ENCODE measurements around the gene MISP.

MISP gene

GRCh38 chr19:763181-763580 lies 12.3 kb downstream of the MISP start:
- CTCF ChIA-PET: interaction anchor here (0.6 to 2.1 kb wide), 2 partner anchors 10 to 23 kb away, joined by 3 to 5 read pairs; no protein-coding TSS in a partner anchor
- H3K9me3 ChIP-seq (ENCODE audit: control extremely low read depth in 1 of 5, control insufficient read depth in 4 of 5, insufficient read depth in 2 of 5, low read depth in 1 of 5, low read length in 4 of 5): peaks cover 0 to 7% (median 5%) of the 10 kb centered on the region in 5 experiments
- H3K4me3 ChIP-seq (ENCODE audit: control insufficient read depth in 1 of 7, extremely low read depth in 1 of 7, insufficient read depth in 4 of 7, low read depth in 2 of 7, low read length in 6 of 7): no peak overlapping the region
- 94% methylated on average over 7 of the region's 10 CpGs for WGBS (ENCODE audit: insufficient coverage)
- no peak overlapping the region for H3K27ac ChIP-seq (ENCODE audit: insufficient read depth in 1 of 2, low read depth in 1 of 2, low read length in 2 of 2, poor library complexity in 1 of 2, severe bottlenecking in 2 of 2)
- H3K36me3 ChIP-seq (ENCODE audit: control insufficient read depth in 4 of 4, insufficient read depth in 4 of 4, low read length in 3 of 4): no peaks in the 10 kb centered on the region
- DNase-seq: no peak
- no peaks in the 10 kb centered on the region for H3K4me1 ChIP-seq (ENCODE audit: control extremely low read depth in 1 of 4, control insufficient read depth in 4 of 4, insufficient read depth in 4 of 4, low read length in 3 of 4)
- POLR2A ChIA-PET: no interaction called here
- H3K27me3 ChIP-seq (replicated peaks in 2 of 5; ENCODE audit: control insufficient read depth in 4 of 5, insufficient read depth in 5 of 5, low read length in 4 of 5): no peaks in the 10 kb centered on the region

- H3K36me3 ChIP-seq (ENCODE audit: control insufficient read depth in 4 of 4, insufficient read depth in 4 of 4, low read length in 3 of 4): no peaks in the 10 kb centered on the region
- no peak overlapping the region for H3K27ac ChIP-seq (ENCODE audit: insufficient read depth in 1 of 2, low read depth in 1 of 2, low read length in 2 of 2, poor library complexity in 1 of 2, severe bottlenecking in 2 of 2)
- H3K27me3 ChIP-seq (replicated peaks in 2 of 5; ENCODE audit: control insufficient read depth in 4 of 5, insufficient read depth in 5 of 5, low read length in 4 of 5): no peaks in the 10 kb centered on the region
- no peak for DNase-seq
- ChIA-PET CTCF (interaction anchor here (2.1 kb wide), 1 partner anchor 10 kb away, joined by 5 read pairs; no protein-coding TSS in a partner anchor), POLR2A (no interaction called here)
- H3K4me3 ChIP-seq (ENCODE audit: control insufficient read depth in 1 of 7, extremely low read depth in 1 of 7, insufficient read depth in 4 of 7, low read depth in 2 of 7, low read length in 6 of 7): no peak overlapping the region
- H3K9me3 ChIP-seq (ENCODE audit: control extremely low read depth in 1 of 5, control insufficient read depth in 4 of 5, insufficient read depth in 2 of 5, low read depth in 1 of 5, low read length in 4 of 5): peaks cover 0 to 2% (median 0%) of the 10 kb centered on the region in 5 experiments
- no peaks in the 10 kb centered on the region for H3K4me1 ChIP-seq (ENCODE audit: control extremely low read depth in 1 of 4, control insufficient read depth in 4 of 4, insufficient read depth in 4 of 4, low read length in 3 of 4)
- 83% methylated on average over 5 of the region's 6 CpGs for WGBS (ENCODE audit: insufficient coverage)
Observed at GRCh38 chr19:763869-764268, 13.0 kb downstream of the MISP start.

- H3K4me3 ChIP-seq (ENCODE audit: control insufficient read depth in 1 of 7, extremely low read depth in 1 of 7, insufficient read depth in 4 of 7, low read depth in 2 of 7, low read length in 6 of 7): no peak overlapping the region
- no peak for DNase-seq
- H3K36me3 ChIP-seq (ENCODE audit: control insufficient read depth in 4 of 4, insufficient read depth in 4 of 4, low read length in 3 of 4): no peaks in the 10 kb centered on the region
- over 99% methylated on average over 12 of the region's 12 CpGs for WGBS (ENCODE audit: insufficient coverage)
- H3K9me3 ChIP-seq (ENCODE audit: control extremely low read depth in 1 of 5, control insufficient read depth in 4 of 5, insufficient read depth in 2 of 5, low read depth in 1 of 5, low read length in 4 of 5): peaks cover 0 to 2% (median 0%) of the 10 kb centered on the region in 5 experiments
- ChIA-PET POLR2A (no interaction called here), CTCF (interaction anchor here (2.1 kb wide), 1 partner anchor 9 kb away, joined by 5 read pairs; no protein-coding TSS in a partner anchor)
- H3K27ac ChIP-seq (ENCODE audit: insufficient read depth in 1 of 2, low read depth in 1 of 2, low read length in 2 of 2, poor library complexity in 1 of 2, severe bottlenecking in 2 of 2): no peak overlapping the region
- H3K4me1 ChIP-seq (ENCODE audit: control extremely low read depth in 1 of 4, control insufficient read depth in 4 of 4, insufficient read depth in 4 of 4, low read length in 3 of 4): no peaks in the 10 kb centered on the region
- no peaks in the 10 kb centered on the region for H3K27me3 ChIP-seq (replicated peaks in 2 of 5; ENCODE audit: control insufficient read depth in 4 of 5, insufficient read depth in 5 of 5, low read length in 4 of 5)
Observed at GRCh38 chr19:764301-764700, 13.4 kb downstream of the MISP start.

GRCh38 chr19:765179-765738 lies 14.3 kb downstream of the MISP start:
- no peak for DNase-seq
- POLR2A ChIA-PET: no interaction called here
- peaks cover 0 to 2% (median 0%) of the 10 kb centered on the region in 5 experiments for H3K9me3 ChIP-seq (ENCODE audit: control extremely low read depth in 1 of 5, control insufficient read depth in 4 of 5, insufficient read depth in 2 of 5, low read depth in 1 of 5, low read length in 4 of 5)
- H3K27me3 ChIP-seq (replicated peaks in 2 of 5; ENCODE audit: control insufficient read depth in 4 of 5, insufficient read depth in 5 of 5, low read length in 4 of 5): no peaks in the 10 kb centered on the region
- no peaks in the 10 kb centered on the region for H3K36me3 ChIP-seq (ENCODE audit: control insufficient read depth in 4 of 4, insufficient read depth in 4 of 4, low read length in 3 of 4)
- WGBS (ENCODE audit: insufficient coverage): 93% methylated on average over 5 of the region's 7 CpGs
- no peaks in the 10 kb centered on the region for H3K4me1 ChIP-seq (ENCODE audit: control extremely low read depth in 1 of 4, control insufficient read depth in 4 of 4, insufficient read depth in 4 of 4, low read length in 3 of 4)
- CTCF ChIA-PET: interaction anchor here (2.1 kb wide), 1 partner anchor 8 kb away, joined by 5 read pairs; no protein-coding TSS in a partner anchor
- no peak overlapping the region for H3K4me3 ChIP-seq (ENCODE audit: control insufficient read depth in 1 of 7, extremely low read depth in 1 of 7, insufficient read depth in 4 of 7, low read depth in 2 of 7, low read length in 6 of 7)
- no peak overlapping the region for H3K27ac ChIP-seq (ENCODE audit: insufficient read depth in 1 of 2, low read depth in 1 of 2, low read length in 2 of 2, poor library complexity in 1 of 2, severe bottlenecking in 2 of 2)

- Histone ChIP-seq H3K27me3 (replicated peaks in 2 of 5; ENCODE audit: control insufficient read depth in 4 of 5, insufficient read depth in 5 of 5, low read length in 4 of 5) (no peaks in the 10 kb centered on the region), H3K36me3 (ENCODE audit: control insufficient read depth in 4 of 4, insufficient read depth in 4 of 4, low read length in 3 of 4) (no peaks in the 10 kb centered on the region), H3K4me1 (ENCODE audit: control extremely low read depth in 1 of 4, control insufficient read depth in 4 of 4, insufficient read depth in 4 of 4, low read length in 3 of 4) (no peaks in the 10 kb centered on the region), H3K9me3 (ENCODE audit: control extremely low read depth in 1 of 5, control insufficient read depth in 4 of 5, insufficient read depth in 2 of 5, low read depth in 1 of 5, low read length in 4 of 5) (no peaks in the 10 kb centered on the region), H3K4me3 (ENCODE audit: control insufficient read depth in 1 of 7, extremely low read depth in 1 of 7, insufficient read depth in 4 of 7, low read depth in 2 of 7, low read length in 6 of 7) (no peak overlapping the region), H3K27ac (ENCODE audit: insufficient read depth in 1 of 2, low read depth in 1 of 2, low read length in 2 of 2, poor library complexity in 1 of 2, severe bottlenecking in 2 of 2) (no peak overlapping the region)
- DNase-seq: no peak
- POLR2A ChIA-PET: no interaction called here
- CTCF ChIA-PET: interaction anchor here (1.6 kb wide), 1 partner anchor 31 kb away, joined by 4 read pairs; no protein-coding TSS in a partner anchor
- WGBS (ENCODE audit: insufficient coverage): 95% methylated on average over 14 of the region's 14 CpGs
Observed at GRCh38 chr19:768424-768823, 17.5 kb downstream of the MISP start.

- DNase-seq: no peak
- no peaks in the 10 kb centered on the region for H3K4me1 ChIP-seq (ENCODE audit: control extremely low read depth in 1 of 4, control insufficient read depth in 4 of 4, insufficient read depth in 4 of 4, low read length in 3 of 4)
- POLR2A ChIA-PET: no interaction called here
Observed at GRCh38 chr19:769616-770015, 18.7 kb downstream of the MISP start.

GRCh38 chr19:771332-771785 lies 20.4 kb downstream of the MISP start:
- H3K27me3 ChIP-seq (replicated peaks in 2 of 5; ENCODE audit: control insufficient read depth in 4 of 5, insufficient read depth in 5 of 5, low read length in 4 of 5): no peaks in the 10 kb centered on the region
- ChIA-PET POLR2A (no interaction called here), CTCF (interaction anchor here (0.9 to 2.4 kb wide), 5 partner anchors 31 to 148 kb away, joined by 4 to 9 read pairs (median 6); partner anchors contain the start of gene ELANE)
- WGBS (ENCODE audit: insufficient coverage): 8% methylated on average over 3 of the region's 6 CpGs
- H3K4me3 ChIP-seq (ENCODE audit: control insufficient read depth in 1 of 7, extremely low read depth in 1 of 7, insufficient read depth in 4 of 7, low read depth in 2 of 7, low read length in 6 of 7): no peak overlapping the region
- no peak overlapping the region for H3K27ac ChIP-seq (ENCODE audit: insufficient read depth in 1 of 2, low read depth in 1 of 2, low read length in 2 of 2, poor library complexity in 1 of 2, severe bottlenecking in 2 of 2)
- no peaks in the 10 kb centered on the region for H3K4me1 ChIP-seq (ENCODE audit: control extremely low read depth in 1 of 4, control insufficient read depth in 4 of 4, insufficient read depth in 4 of 4, low read length in 3 of 4)
- no peaks in the 10 kb centered on the region for H3K36me3 ChIP-seq (ENCODE audit: control insufficient read depth in 4 of 4, insufficient read depth in 4 of 4, low read length in 3 of 4)
- no peaks in the 10 kb centered on the region for H3K9me3 ChIP-seq (ENCODE audit: control extremely low read depth in 1 of 5, control insufficient read depth in 4 of 5, insufficient read depth in 2 of 5, low read depth in 1 of 5, low read length in 4 of 5)
- DNase-seq: peak; percentile 60 to 81 (median 80)

More at GRCh38 chr19:769616-770015, 18.7 kb downstream of the MISP start:
- CTCF ChIA-PET: interaction anchor here (0.6 to 2.4 kb wide), 11 partner anchors 15 to 212 kb away, joined by 3 to 9 read pairs (median 4); partner anchors contain the start of gene ELANE
- Histone ChIP-seq H3K4me3 (ENCODE audit: control insufficient read depth in 1 of 7, extremely low read depth in 1 of 7, insufficient read depth in 4 of 7, low read depth in 2 of 7, low read length in 6 of 7) (no peak overlapping the region), H3K36me3 (ENCODE audit: control insufficient read depth in 4 of 4, insufficient read depth in 4 of 4, low read length in 3 of 4) (no peaks in the 10 kb centered on the region), H3K27me3 (replicated peaks in 2 of 5; ENCODE audit: control insufficient read depth in 4 of 5, insufficient read depth in 5 of 5, low read length in 4 of 5) (no peaks in the 10 kb centered on the region), H3K9me3 (ENCODE audit: control extremely low read depth in 1 of 5, control insufficient read depth in 4 of 5, insufficient read depth in 2 of 5, low read depth in 1 of 5, low read length in 4 of 5) (no peaks in the 10 kb centered on the region), H3K27ac (ENCODE audit: insufficient read depth in 1 of 2, low read depth in 1 of 2, low read length in 2 of 2, poor library complexity in 1 of 2, severe bottlenecking in 2 of 2) (no peak overlapping the region)
- 93% methylated on average over 5 of the region's 6 CpGs for WGBS (ENCODE audit: insufficient coverage)
